GM12875 (cell line): ENCODE data around the gene ATG5.

ENCODE experiments used
- H3K4me3 ChIP-seq: one replicate; pipeline ENCODE4 v1.5.1; 2011; ENCODE audit warnings: low read depth, low read length, control low read depth
- CTCF ChIP-seq: IDR thresholded peaks from 2 replicates; pipeline ENCODE4 v1.5.1; 2011; ENCODE audit warnings: low read depth, mild to moderate bottlenecking, control low read depth, inconsistent platforms, low read length, moderate library complexity, borderline replicate concordance; ENCODE audit not compliant: insufficient read depth

Gene ATG5

GRCh38 chr6:106220485-106220884 lies 105.1 kb downstream of the ATG5 start:
- H3K4me3 ChIP-seq, result no peak overlapping the region
- TF ChIP-seq CTCF, result no peak

GRCh38 chr6:106216527-106216926 lies 109.0 kb downstream of the ATG5 start:
- TF ChIP-seq CTCF, result no peak
- H3K4me3 ChIP-seq, result no peak overlapping the region

DNA sequence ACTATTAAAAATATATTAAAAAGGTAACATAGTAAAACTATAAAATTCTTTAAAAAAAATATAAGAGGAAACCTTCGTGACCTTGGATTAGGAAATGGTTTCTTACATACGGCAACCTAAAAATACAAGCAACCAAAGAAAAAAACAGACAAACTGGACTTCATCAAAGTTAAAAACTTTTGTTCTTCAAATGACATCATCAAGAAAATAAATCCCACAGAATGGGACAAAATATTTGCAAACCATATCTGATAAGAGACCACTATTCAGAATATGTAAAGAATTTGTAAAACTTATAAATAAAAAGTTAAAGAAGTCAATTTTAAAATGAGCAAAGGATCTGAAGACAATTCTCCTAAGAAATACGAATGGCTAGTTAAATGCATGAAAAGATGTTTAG lies 110.0 kb downstream of the ATG5 start:
- TF ChIP-seq CTCF, result no peak

GRCh38 chr6:106214531-106214930 lies 111.0 kb downstream of the ATG5 start:
- TF ChIP-seq CTCF, result no peak

More for the DNA sequence above, 110.0 kb downstream of the ATG5 start:
- no peak overlapping the region for H3K4me3 ChIP-seq

DNA sequence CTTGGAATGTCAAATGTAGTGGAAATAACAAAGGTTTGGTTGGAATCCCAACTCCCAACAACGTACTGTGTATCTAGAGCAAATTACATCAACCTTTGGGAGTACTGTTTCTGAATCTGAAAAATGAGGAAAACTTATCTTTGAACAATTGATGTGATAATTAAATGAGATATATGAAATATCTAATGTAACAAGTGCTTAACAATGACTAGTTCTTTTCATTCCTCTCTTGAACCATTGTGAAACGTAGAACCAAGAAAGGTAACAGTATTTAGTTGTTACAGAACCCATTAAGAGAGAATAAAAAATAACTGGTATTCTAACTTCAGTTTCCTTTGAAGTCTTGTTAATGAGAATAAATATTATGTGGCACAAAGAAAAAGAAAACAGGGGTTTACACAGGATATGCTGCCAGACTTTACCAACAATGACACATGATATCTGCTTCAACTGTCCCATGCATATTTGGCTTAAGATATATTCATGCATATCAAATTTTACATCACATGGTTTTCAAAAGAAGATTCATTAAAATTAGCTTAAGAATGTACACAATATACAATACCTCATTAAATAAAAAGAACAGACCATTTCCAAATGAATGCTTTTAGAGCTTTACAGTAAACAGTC lies 111.8 kb downstream of the ATG5 start:
- no peak for TF ChIP-seq CTCF
- no peak overlapping the region for H3K4me3 ChIP-seq

More at GRCh38 chr6:106214531-106214930, 111.0 kb downstream of the ATG5 start:
- H3K4me3 ChIP-seq, result no peak overlapping the region

DNA sequence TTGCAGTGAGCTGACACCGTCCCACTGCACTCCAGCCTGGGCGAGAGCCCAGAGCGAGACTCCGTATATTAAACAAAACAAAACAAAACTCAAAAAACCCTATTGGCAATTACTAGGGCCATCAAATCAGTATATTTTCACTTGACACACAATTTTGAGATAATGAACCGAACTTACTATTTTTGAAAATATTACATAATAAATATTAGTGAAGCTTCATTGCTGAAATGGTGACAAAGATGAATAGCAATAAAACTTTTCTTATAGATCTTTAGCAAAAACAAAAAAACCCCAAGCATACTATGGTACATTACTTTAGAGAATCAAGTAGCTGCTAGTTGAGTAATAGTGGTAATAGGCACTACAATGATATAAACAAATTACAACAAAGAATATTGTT lies 113.0 kb downstream of the ATG5 start:
- no peak for TF ChIP-seq CTCF
- H3K4me3 ChIP-seq, result no peak overlapping the region

DNA sequence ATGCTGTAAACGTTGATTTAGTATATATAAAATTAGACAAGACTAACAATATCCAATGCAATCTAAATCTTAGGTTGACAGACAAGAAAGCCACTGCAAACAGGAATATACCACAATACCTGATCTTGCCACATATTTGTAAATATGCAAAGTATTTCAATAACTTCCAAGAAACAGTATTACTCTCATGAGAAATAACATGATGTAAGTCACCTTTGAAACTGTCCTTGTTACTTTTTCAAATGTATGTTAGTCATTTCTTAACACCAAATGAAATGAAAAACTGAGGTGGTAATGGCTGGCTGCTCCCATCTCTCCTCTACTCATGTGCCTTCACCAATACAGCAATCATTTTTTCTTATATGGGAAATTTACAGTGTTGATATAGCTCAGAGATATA lies 118.7 kb downstream of the ATG5 start:
- H3K4me3 ChIP-seq, result no peak overlapping the region
- no peak for TF ChIP-seq CTCF
